Stimulated activated naive CD8-positive, alpha-beta T cell treated with anti-CD3 and anti-CD28 coated beads, Interleukin-15, Interleukin-2, amounts not matched to agents 100 U/mL and 50 U/mL, for 24 hours (primary cell): Measurements from ENCODE around the gene POTEF.
"Not testable (repeated sequence)": the region's sequence is repeated elsewhere in the genome, so short reads cannot be mapped to it uniquely, and the experiment has no call there.

ENCODE experiments used
- ATAC-seq: fragments of 150-1000 bp; cut with Tn5 transposase; one replicate; pipeline ENCODE4 v1.10.0; 2021
- DNase-seq: peaks from one replicate; pipeline ENCODE4 v3.0.0; 2021

The POTEF gene

GRCh38 chr2:130128464-130128863 lies 558 bp downstream of the POTEF start:
- DNase-seq, ATAC-seq: not testable (repeated sequence)

- not testable (repeated sequence) for DNase-seq, ATAC-seq
Measured at GRCh38 chr2:130127726-130128125, 1.3 kb downstream of the POTEF start.

GRCh38 chr2:130120924-130121323 lies 8.1 kb downstream of the POTEF start:
- not testable (repeated sequence) for ATAC-seq, DNase-seq

- DNase-seq, ATAC-seq: not testable (repeated sequence)
Measured at GRCh38 chr2:130102597-130103363, 26.2 kb downstream of the POTEF start.

- ATAC-seq, DNase-seq: not testable (repeated sequence)
Measured at GRCh38 chr2:130062645-130063044, 66.4 kb downstream of the POTEF start.

- not testable (repeated sequence) for DNase-seq, ATAC-seq
Measured at GRCh38 chr2:130059982-130060381, 69.0 kb downstream of the POTEF start.

GRCh38 chr2:130056336-130056735 lies 72.7 kb downstream of the POTEF start:
- not testable (repeated sequence) for ATAC-seq, DNase-seq

- DNase-seq, ATAC-seq: not testable (repeated sequence)
Measured at GRCh38 chr2:130053217-130053911, 75.7 kb downstream of the POTEF start.

GRCh38 chr2:130052376-130052775 lies 76.6 kb downstream of the POTEF start:
- ATAC-seq, DNase-seq: not testable (repeated sequence)

GRCh38 chr2:130048422-130048821 lies 80.6 kb downstream of the POTEF start:
- not testable (repeated sequence) for DNase-seq, ATAC-seq

- not testable (repeated sequence) for DNase-seq, ATAC-seq
Measured at GRCh38 chr2:130038265-130038603, 90.8 kb downstream of the POTEF start.

- ATAC-seq, DNase-seq: not testable (repeated sequence)
Measured at GRCh38 chr2:130025931-130026330, 103.1 kb downstream of the POTEF start.
